GM19240 (cell line): ENCODE results near the gene GPR101.
"Not testable (repeated sequence)": the region's sequence is repeated elsewhere in the genome, so short reads cannot be mapped to it uniquely, and the experiment has no call there.

Source experiments
- DNase-seq: peaks from one replicate; pipeline ENCODE4 v3.0.0; 2011; ENCODE audit warnings: low spot score; ENCODE audit not compliant: insufficient read length

Gene GPR101

DNA sequence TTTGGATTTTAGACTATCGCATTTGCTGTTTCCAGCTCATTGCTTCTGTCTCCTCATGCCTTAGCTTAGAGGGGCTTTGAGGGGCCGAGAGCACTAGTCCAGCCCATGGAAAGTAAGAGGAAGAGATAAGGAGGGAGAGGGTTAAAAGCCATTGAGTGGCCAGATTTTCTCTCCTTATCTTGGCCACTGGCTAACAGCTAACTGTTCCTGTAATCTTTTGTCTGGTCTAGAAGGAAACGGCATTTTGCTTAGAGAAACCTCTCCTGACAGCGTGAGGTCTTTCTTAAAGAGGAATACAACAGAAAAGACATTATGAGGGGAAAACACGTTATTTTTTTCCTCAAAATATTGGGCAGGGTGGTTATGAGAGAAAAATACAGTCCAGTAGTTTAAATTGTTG is 7.9 kb downstream of the GPR101 start:
- no peak for DNase-seq

- DNase-seq: not testable (repeated sequence)
Observed at GRCh38 chrX:137000236-137000635, 33.6 kb downstream of the GPR101 start.

DNA sequence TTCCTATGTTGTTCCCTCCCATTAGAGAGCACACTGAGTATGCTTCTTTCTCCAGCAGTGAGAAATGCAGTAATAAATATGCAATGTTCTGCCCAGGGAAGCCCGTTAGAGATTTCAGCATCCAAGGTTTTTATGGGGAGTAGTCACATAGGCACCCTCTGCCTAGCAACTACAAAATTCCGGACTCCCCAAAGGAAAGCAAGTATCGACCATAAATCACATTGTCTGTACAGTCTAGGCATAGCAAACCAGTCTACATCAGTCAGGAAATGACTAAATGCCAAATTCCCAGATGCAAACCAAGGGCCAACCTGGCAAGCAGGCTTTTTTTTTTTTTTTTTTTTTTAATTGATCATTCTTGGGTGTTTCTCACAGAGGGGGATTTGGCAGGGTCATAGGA is 34.8 kb downstream of the GPR101 start:
- DNase-seq: no peak
